DOHH2 (cell line): ENCODE results near the gene OVCA2.

Experiments used
- H3F3A ChIP-seq: fragments of 200-600 bp; sonication (generic), shearing (Covaris generic); 2 replicates; pipeline ENCODE4 v1.6.0; 2016; ENCODE audit warnings: antibody characterized with exemption, mild to moderate bottlenecking; ENCODE audit not compliant: control insufficient read depth, insufficient read depth
- H3K27ac ChIP-seq: fragments of 200-600 bp; sonication (generic); 2 replicates; pipeline ENCODE4 v1.5.1; 2014; ENCODE audit warnings: low read depth, mild to moderate bottlenecking, low read length, moderate library complexity
- H3K27me3 ChIP-seq: fragments of 200-600 bp; sonication (generic); 2 replicates; pipeline ENCODE4 v1.6.1; 2014; ENCODE audit warnings: mild to moderate bottlenecking, low read length, mixed read lengths; ENCODE audit not compliant: control insufficient read depth
- H3K36me3 ChIP-seq: fragments of 200-600 bp; sonication (generic); 2 replicates; pipeline ENCODE4 v1.6.1; 2014; ENCODE audit warnings: mild to moderate bottlenecking, low read length, moderate library complexity, mixed read lengths; ENCODE audit not compliant: control insufficient read depth
- H3K4me1 ChIP-seq: fragments of 200-600 bp; sonication (generic); 2 replicates; pipeline ENCODE4 v1.6.1; 2014; ENCODE audit warnings: mild to moderate bottlenecking, low read length, mixed read lengths; ENCODE audit not compliant: control insufficient read depth
- H3K4me2 ChIP-seq: fragments of 200-600 bp; sonication (generic); 2 replicates; pipeline ENCODE4 v1.6.0; 2014; ENCODE audit warnings: mild to moderate bottlenecking, low read length, moderate library complexity
- H3K4me3 ChIP-seq: fragments of 200-600 bp; sonication (generic); 2 replicates; pipeline ENCODE4 v1.5.1; 2014; ENCODE audit warnings: mild to moderate bottlenecking, low read length, mixed read lengths
- H3K79me2 ChIP-seq: fragments of 200-600 bp; sonication (generic); 2 replicates; pipeline ENCODE4 v1.6.1; 2014; ENCODE audit warnings: mild to moderate bottlenecking, low read length, mixed read lengths; ENCODE audit not compliant: control insufficient read depth
- H3K9me2 ChIP-seq: fragments of 200-600 bp; sonication (generic); replicated peaks from 2 replicates; pipeline ENCODE4 v1.6.1; 2014; ENCODE audit warnings: mild to moderate bottlenecking, low read length, mixed read lengths; ENCODE audit not compliant: control insufficient read depth
- H3K9me3 ChIP-seq: fragments of 200-600 bp; sonication (generic); 2 replicates; pipeline ENCODE4 v1.6.1; 2014; ENCODE audit warnings: antibody characterized with exemption, low read length, mixed read lengths; ENCODE audit not compliant: control insufficient read depth, insufficient read depth
- H4K20me1 ChIP-seq: fragments of 200-600 bp; sonication (generic); 2 replicates; pipeline ENCODE4 v1.6.0; 2014; ENCODE audit warnings: low read depth, mild to moderate bottlenecking, antibody characterized with exemption, low read length, moderate library complexity; ENCODE audit not compliant: control insufficient read depth, insufficient read depth
- EZH2phosphoT487 ChIP-seq: fragments of 200-600 bp; sonication (generic); IDR thresholded peaks from 2 replicates; pipeline ENCODE4 v1.6.1; 2017; ENCODE audit warnings: borderline replicate concordance, mild to moderate bottlenecking, antibody characterized with exemption, low read length, moderate library complexity, mixed read lengths
- TF ChIP-seq, protein P1 (sequence below): fragments of 200-600 bp; sonication (generic); IDR thresholded peaks from one replicate; pipeline ENCODE4 v1.5.1; 2014; ENCODE audit warnings: antibody characterized with exemption, mild to moderate bottlenecking, low read depth, low read length; ENCODE audit not compliant: poor library complexity, severe bottlenecking

OVCA2 gene

DNA sequence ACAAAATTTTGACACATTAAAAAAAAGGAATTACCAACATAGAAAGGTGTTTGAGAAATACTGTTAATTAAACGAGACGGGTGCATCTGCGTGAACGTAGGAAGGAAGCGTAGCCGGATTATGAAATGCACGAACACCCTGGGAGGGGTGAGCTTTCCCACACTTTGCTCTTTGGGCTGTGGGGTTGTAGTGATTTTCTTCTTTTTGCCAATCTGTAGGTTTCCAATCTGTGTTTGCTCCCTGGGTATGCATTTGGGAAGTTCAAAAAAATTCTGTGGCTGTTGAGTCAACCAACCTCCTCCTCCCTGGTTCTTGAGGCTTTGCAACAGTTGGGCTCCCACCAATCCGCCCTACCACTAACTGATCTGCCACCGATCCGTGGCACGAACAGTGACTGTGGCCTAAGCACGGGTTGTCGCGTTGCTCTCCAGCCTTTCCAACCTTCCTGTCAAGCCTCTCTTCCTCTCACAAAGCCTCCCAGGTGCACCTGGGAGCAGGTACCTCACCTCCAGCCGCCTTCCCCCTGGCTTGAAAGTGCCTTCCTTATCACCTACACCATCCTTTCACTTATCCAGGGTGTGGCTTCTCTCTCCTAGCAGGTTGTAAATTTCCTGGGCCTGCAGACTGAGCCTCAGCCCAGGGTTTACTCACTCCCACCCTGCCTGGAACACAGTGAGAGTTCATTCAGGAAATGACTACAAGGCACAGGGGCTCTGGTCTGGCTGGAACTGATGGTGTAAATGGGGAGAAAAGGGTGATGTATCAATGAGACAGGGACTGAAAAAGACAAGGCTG is 33.3 kb upstream of the OVCA2 start:
- no peaks in the 10 kb centered on the region for H4K20me1 ChIP-seq
- TF ChIP-seq, protein P1, sequence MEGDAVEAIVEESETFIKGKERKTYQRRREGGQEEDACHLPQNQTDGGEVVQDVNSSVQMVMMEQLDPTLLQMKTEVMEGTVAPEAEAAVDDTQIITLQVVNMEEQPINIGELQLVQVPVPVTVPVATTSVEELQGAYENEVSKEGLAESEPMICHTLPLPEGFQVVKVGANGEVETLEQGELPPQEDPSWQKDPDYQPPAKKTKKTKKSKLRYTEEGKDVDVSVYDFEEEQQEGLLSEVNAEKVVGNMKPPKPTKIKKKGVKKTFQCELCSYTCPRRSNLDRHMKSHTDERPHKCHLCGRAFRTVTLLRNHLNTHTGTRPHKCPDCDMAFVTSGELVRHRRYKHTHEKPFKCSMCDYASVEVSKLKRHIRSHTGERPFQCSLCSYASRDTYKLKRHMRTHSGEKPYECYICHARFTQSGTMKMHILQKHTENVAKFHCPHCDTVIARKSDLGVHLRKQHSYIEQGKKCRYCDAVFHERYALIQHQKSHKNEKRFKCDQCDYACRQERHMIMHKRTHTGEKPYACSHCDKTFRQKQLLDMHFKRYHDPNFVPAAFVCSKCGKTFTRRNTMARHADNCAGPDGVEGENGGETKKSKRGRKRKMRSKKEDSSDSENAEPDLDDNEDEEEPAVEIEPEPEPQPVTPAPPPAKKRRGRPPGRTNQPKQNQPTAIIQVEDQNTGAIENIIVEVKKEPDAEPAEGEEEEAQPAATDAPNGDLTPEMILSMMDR, result no peak
- TF ChIP-seq EZH2phosphoT487, result no peak
- no peaks in the 10 kb centered on the region for H3K79me2 ChIP-seq
- H3K4me3 ChIP-seq, result no peak overlapping the region
- no peaks in the 10 kb centered on the region for H3K9me3 ChIP-seq
- no peak overlapping the region for H3K27ac ChIP-seq
- 0 out of 2 replicates have a peak, but pooled peaks cover 5% of the 10 kb centered on the region for H3K27me3 ChIP-seq
- H3F3A ChIP-seq, result no peaks in the 10 kb centered on the region
- H3K4me2 ChIP-seq, result no peak overlapping the region
- H3K36me3 ChIP-seq, result no peaks in the 10 kb centered on the region
- no peaks in the 10 kb centered on the region for H3K4me1 ChIP-seq
- H3K9me2 ChIP-seq, result no peaks in the 10 kb centered on the region

GRCh38 chr17:2009737-2010136 is 32.1 kb upstream of the OVCA2 start:
- H3K27ac ChIP-seq, result no peak overlapping the region
- no peaks in the 10 kb centered on the region for H3K4me1 ChIP-seq
- no peaks in the 10 kb centered on the region for H3K79me2 ChIP-seq
- no peaks in the 10 kb centered on the region for H3K9me3 ChIP-seq
- no peaks in the 10 kb centered on the region for H3F3A ChIP-seq
- H3K9me2 ChIP-seq, result no peaks in the 10 kb centered on the region
- H3K36me3 ChIP-seq, result no peaks in the 10 kb centered on the region
- H3K4me2 ChIP-seq, result no peak overlapping the region
- no peak for TF ChIP-seq EZH2phosphoT487
- TF ChIP-seq, protein P1, result no peak
- H4K20me1 ChIP-seq, result no peaks in the 10 kb centered on the region
- 0 out of 2 replicates have a peak, but pooled peaks cover 5% of the 10 kb centered on the region for H3K27me3 ChIP-seq
- H3K4me3 ChIP-seq, result no peak overlapping the region

DNA sequence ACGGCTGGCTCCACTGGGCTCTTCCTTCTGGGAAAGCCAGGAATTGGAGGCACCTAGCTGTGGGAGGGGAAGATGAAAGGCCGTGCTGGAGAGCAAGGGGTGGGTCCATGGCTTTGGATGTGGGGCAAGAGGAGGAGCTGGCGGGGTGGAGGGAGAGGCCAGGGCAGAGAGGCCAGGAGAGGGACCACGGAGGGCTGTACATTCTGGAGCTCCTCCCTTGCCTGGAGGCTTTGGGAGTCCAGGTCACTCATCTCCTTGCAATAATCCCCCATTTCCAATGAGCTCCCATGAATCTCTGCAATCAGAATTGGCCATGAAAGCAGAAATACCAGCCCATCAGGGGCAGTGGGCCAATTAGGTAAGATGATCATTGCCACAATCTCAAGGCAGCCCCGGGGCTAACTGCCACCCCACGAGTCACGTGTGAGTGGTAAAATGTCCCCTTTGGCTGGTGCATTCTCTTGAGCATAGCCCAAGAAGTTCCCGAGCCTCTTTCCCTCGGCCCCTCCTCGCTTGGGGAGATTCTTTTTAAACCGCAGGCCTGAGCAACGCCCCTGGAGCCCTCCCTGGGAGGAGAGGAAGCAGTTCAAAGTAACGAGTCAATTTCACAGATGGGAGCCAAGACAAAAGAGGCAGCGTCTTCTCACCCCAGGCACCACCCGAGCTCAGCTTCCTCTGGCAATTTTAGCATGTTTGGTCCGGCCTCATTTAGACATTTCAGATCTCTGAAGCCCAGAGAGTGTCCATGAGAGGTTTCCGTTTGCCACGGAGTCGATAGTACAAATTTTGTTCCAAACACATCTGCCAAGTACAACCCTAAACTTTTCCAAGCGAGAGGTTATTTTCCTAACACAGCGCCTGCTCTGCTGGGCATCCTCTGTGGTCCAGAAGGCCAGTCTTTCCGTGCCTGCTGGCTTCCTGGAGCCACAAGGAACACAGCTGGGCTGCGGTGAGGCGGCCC is 30.1 kb upstream of the OVCA2 start:
- Histone ChIP-seq H3K4me1 (no peaks in the 10 kb centered on the region), H3F3A (no peaks in the 10 kb centered on the region), H3K9me3 (no peaks in the 10 kb centered on the region), H3K36me3 (no peaks in the 10 kb centered on the region), H3K27me3 (0 out of 2 replicates have a peak, but pooled peaks cover 8% of the 10 kb centered on the region), H3K27ac (no peak overlapping the region), H3K4me2 (no peak overlapping the region), H3K79me2 (no peaks in the 10 kb centered on the region), H3K4me3 (no peak overlapping the region), H3K9me2 (no peaks in the 10 kb centered on the region), H4K20me1 (no peaks in the 10 kb centered on the region)
- TF ChIP-seq, protein P1, result no peak
- TF ChIP-seq EZH2phosphoT487, result no peak
